Osteocyte (in vitro differentiated cells): ENCODE data around the gene TMEM240. TPM values are rescaled to one million over a fixed set of nuclear protein-coding genes. Genes with fewer than 3 reads are reported as not detected.
"Not testable (repeated sequence)": the region's sequence is repeated elsewhere in the genome, so short reads cannot be mapped to it uniquely, and the experiment has no call there.

Source experiments
- DNase-seq: peaks from one replicate; pipeline ENCODE4 v3.0.0; 2021; ENCODE audit warnings: mixed read lengths; ENCODE audit not compliant: unreplicated experiment; ENCODE audit errors: extremely low spot score
- H3K27ac Mint-ChIP-seq: one replicate; pipeline ENCODE4 v1.8.0; 2021; ENCODE audit warnings: mild to moderate bottlenecking, mixed read lengths; ENCODE audit not compliant: unreplicated experiment
- H3K27me3 Mint-ChIP-seq: one replicate; pipeline ENCODE4 v1.8.0; 2021; ENCODE audit warnings: mixed read lengths; ENCODE audit not compliant: unreplicated experiment
- H3K36me3 Mint-ChIP-seq: one replicate; pipeline ENCODE4 v1.8.0; 2021; ENCODE audit warnings: mixed read lengths; ENCODE audit not compliant: unreplicated experiment
- H3K4me1 Mint-ChIP-seq: one replicate; pipeline ENCODE4 v1.8.0; 2021; ENCODE audit warnings: mixed read lengths; ENCODE audit not compliant: unreplicated experiment
- H3K4me3 Mint-ChIP-seq: one replicate; pipeline ENCODE4 v1.8.0; 2021; ENCODE audit warnings: mild to moderate bottlenecking, moderate library complexity, mixed read lengths; ENCODE audit not compliant: unreplicated experiment
- H3K9me3 Mint-ChIP-seq: one replicate; pipeline ENCODE4 v1.8.0; 2021; ENCODE audit warnings: mixed read lengths; ENCODE audit not compliant: unreplicated experiment
- total RNA-seq: library from RNA; stranded (reverse); gene quantifications from 2 replicates; pipeline ENCODE4 v1.2.1, GENCODE V29; 2021
- TF ChIP-seq, protein P1 (sequence below): fragments of 200-600 bp; sonication (generic); IDR thresholded peaks from 2 replicates; pipeline ENCODE4 v1.5.0; 2021; ENCODE audit warnings: antibody characterized with exemption, mild to moderate bottlenecking, moderate library complexity

Gene TMEM240
- total RNA-seq, 1 donor from 2014 or later = 16.6 TPM

DNA sequence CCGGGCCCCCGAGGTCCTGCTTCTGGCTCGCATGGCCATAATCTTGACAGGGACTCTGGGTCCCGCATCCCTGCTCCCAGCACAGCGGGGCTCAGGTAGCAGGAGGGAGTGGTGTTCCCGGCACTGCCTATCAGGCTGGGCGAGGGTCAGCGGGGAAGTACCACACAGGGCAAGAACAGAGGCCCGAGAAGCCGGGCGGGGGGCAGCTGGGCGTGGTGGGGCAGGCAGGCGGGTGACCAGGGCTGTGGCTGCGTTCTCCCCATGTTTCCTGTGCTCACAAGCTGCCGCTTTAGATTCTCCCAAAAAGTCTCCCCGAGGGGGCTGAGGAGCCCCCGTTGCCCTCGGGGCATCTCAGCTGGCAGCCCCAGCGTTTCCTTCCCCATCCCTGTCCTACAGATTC, 50.6 kb downstream of the TMEM240 start:
- no peak overlapping the region for H3K4me3 Mint-ChIP-seq
- no peak overlapping the region for H3K27ac Mint-ChIP-seq
- TF ChIP-seq, protein P1, sequence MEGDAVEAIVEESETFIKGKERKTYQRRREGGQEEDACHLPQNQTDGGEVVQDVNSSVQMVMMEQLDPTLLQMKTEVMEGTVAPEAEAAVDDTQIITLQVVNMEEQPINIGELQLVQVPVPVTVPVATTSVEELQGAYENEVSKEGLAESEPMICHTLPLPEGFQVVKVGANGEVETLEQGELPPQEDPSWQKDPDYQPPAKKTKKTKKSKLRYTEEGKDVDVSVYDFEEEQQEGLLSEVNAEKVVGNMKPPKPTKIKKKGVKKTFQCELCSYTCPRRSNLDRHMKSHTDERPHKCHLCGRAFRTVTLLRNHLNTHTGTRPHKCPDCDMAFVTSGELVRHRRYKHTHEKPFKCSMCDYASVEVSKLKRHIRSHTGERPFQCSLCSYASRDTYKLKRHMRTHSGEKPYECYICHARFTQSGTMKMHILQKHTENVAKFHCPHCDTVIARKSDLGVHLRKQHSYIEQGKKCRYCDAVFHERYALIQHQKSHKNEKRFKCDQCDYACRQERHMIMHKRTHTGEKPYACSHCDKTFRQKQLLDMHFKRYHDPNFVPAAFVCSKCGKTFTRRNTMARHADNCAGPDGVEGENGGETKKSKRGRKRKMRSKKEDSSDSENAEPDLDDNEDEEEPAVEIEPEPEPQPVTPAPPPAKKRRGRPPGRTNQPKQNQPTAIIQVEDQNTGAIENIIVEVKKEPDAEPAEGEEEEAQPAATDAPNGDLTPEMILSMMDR = no peak

DNA sequence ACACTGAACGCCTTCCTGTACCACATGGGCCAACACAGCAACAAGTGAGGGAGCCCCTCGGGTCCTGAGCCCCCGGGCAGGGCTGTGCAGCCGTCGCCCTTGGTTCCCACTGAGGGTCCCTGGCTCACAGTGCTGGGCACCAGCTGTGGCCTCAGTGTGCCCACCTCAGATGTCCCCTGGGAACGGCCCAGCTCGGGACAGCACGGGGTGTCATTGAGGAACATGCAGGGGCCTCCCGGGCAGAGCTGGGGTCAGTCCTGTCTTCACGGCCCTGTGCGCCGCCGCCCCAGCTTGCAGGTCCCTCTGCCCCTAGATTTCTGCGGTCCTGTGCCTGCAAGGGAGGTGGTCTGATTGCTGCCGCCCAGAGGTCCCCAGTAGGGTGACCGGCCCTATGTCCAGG, 51.2 kb downstream of the TMEM240 start:
- H3K27me3 Mint-ChIP-seq = no peaks in the 10 kb centered on the region
- TF ChIP-seq, protein P1 = no peak
- no peak for DNase-seq
- no peak overlapping the region for H3K4me3 Mint-ChIP-seq
- H3K4me1 Mint-ChIP-seq = no peaks in the 10 kb centered on the region
- peaks cover 38% of the 10 kb centered on the region for H3K36me3 Mint-ChIP-seq
- H3K27ac Mint-ChIP-seq = no peak overlapping the region
- no peaks in the 10 kb centered on the region for H3K9me3 Mint-ChIP-seq

More for the DNA sequence above, 50.6 kb downstream of the TMEM240 start:
- no peaks in the 10 kb centered on the region for H3K4me1 Mint-ChIP-seq
- peaks cover 38% of the 10 kb centered on the region for H3K36me3 Mint-ChIP-seq
- no peak for DNase-seq
- no peaks in the 10 kb centered on the region for H3K27me3 Mint-ChIP-seq
- H3K9me3 Mint-ChIP-seq = no peaks in the 10 kb centered on the region

DNA sequence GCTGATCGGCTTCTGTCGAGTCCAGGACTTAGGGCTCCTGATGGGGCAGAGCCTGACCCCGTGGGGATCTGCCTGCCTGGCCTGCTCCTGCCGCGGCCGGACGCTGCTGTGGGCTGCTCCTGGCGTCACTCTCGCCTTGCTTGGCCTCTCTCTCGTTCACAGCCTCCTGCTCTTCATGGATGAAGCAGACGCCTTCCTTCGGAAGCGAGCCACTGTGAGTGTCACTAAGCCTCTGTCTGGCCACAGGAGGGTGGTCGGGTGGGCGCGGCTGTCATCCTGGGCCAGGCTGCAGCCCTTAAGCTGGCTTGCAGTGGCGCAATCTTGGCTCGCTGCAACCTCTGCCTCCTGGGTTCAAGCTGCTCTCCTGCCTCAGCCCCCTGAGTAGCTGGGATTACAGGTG, 52.7 kb downstream of the TMEM240 start:
- H3K4me3 Mint-ChIP-seq = no peak overlapping the region
- H3K27me3 Mint-ChIP-seq = no peaks in the 10 kb centered on the region
- TF ChIP-seq, protein P1 = no peak
- no peak for DNase-seq
- H3K36me3 Mint-ChIP-seq = peaks cover 28% of the 10 kb centered on the region
- no peaks in the 10 kb centered on the region for H3K9me3 Mint-ChIP-seq
- H3K4me1 Mint-ChIP-seq = no peaks in the 10 kb centered on the region
- H3K27ac Mint-ChIP-seq = no peak overlapping the region

DNA sequence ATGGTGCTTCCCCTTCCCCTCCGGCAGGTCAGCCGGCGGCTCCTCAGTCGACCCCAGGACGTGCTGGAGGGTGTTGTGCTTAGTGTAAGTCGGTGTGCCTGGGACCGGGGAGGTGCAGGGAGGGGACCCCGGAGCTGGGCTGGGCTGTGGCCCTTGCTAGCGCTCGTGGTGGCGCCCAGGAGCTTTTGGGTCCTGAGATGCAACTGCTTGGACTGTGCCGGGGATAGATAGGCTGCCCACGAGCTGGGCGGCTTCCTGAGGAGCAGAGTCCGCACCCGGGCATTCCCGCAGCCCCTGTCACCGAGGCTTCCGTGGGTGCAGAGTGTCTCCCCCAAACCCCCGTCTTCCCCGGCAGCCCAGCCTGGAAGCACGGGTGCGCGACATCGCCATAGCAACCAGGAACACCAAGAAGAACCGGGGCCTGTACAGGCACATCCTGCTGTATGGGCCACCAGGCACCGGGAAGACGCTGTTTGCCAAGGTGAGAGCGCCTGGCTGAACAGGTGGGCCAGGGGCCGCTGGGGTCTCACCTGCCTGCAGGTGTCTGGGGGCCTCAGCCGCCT, 54.6 kb downstream of the TMEM240 start:
- H3K27me3 Mint-ChIP-seq, H3K9me3 Mint-ChIP-seq, H3K4me1 Mint-ChIP-seq, H3K27ac Mint-ChIP-seq, DNase-seq, H3K4me3 Mint-ChIP-seq: not testable (repeated sequence)
- peaks cover 18% of the 10 kb centered on the region for H3K36me3 Mint-ChIP-seq

GRCh38 chr1:1484976-1485750, 55.3 kb downstream of the TMEM240 start:
- H3K27ac Mint-ChIP-seq, H3K4me3 Mint-ChIP-seq, H3K9me3 Mint-ChIP-seq, H3K4me1 Mint-ChIP-seq, H3K27me3 Mint-ChIP-seq, DNase-seq: not testable (repeated sequence)
- H3K36me3 Mint-ChIP-seq = peaks cover 15% of the 10 kb centered on the region

Other genes with a start within 250 kb of the TMEM240 start
- 62.7 and 73.8 TPM in 2 replicates for gene ACAP3, start 232.7 kb downstream of the TMEM240 start, total RNA-seq
- gene PUSL1, start 232.0 kb downstream of the TMEM240 start, total RNA-seq = 21.5 and 22.1 TPM in 2 replicates
- 101 and 106 TPM in 2 replicates for gene INTS11, start 216.0 kb downstream of the TMEM240 start, total RNA-seq
- gene CPTP, start 215.8 kb downstream of the TMEM240 start, total RNA-seq = 23.5 and 24.7 TPM in 2 replicates
- 0.57 and 0.97 TPM in 2 replicates for gene TAS1R3, start 209.3 kb downstream of the TMEM240 start, total RNA-seq
- 92.9 and 95.7 TPM in 2 replicates for gene DVL1, start 191.2 kb downstream of the TMEM240 start, total RNA-seq
- 440 and 449 TPM in 2 replicates for gene MXRA8, start 182.1 kb downstream of the TMEM240 start, total RNA-seq
- gene AURKAIP1, start 165.4 kb downstream of the TMEM240 start, total RNA-seq = 116 and 120 TPM in 2 replicates
- gene CCNL2, start 141.3 kb downstream of the TMEM240 start, total RNA-seq = 262 and 272 TPM in 2 replicates
- gene MRPL20, start 133.3 kb downstream of the TMEM240 start, total RNA-seq = 82.1 and 86.9 TPM in 2 replicates
- 0.21 and 0.24 TPM in 2 replicates for gene ANKRD65, start 119.3 kb downstream of the TMEM240 start, total RNA-seq
- 15.6 and 17.5 TPM in 2 replicates for gene VWA1, start 104.9 kb downstream of the TMEM240 start, total RNA-seq
- 0.27 and 0.44 TPM in 2 replicates for gene ATAD3C, start 90.9 kb downstream of the TMEM240 start, total RNA-seq
- gene ATAD3B, start 68.9 kb downstream of the TMEM240 start, total RNA-seq = 26.9 and 28.6 TPM in 2 replicates
- gene ATAD3A, start 28.5 kb downstream of the TMEM240 start, total RNA-seq = 30.0 and 31.7 TPM in 2 replicates
- gene SSU72, start 34.2 kb upstream of the TMEM240 start, total RNA-seq = 117 and 121 TPM in 2 replicates
- gene FNDC10, start 59.5 kb upstream of the TMEM240 start, total RNA-seq = 25.6 and 28.0 TPM in 2 replicates
- gene MIB2, start 74.9 kb upstream of the TMEM240 start, total RNA-seq = 105 and 108 TPM in 2 replicates
- gene MMP23B, start 91.5 kb upstream of the TMEM240 start, total RNA-seq = 4.8 and 8.5 TPM in 2 replicates
- 28.8 and 29.7 TPM in 2 replicates for gene CDK11B, start 118.4 kb upstream of the TMEM240 start, total RNA-seq
- 84.9 and 85.2 TPM in 2 replicates for gene SLC35E2B, start 152.2 kb upstream of the TMEM240 start, total RNA-seq
- gene CDK11A, start 183.7 kb upstream of the TMEM240 start, total RNA-seq = 44.2 and 51.3 TPM in 2 replicates
- gene NADK, start 237.8 kb upstream of the TMEM240 start, total RNA-seq = 75.2 and 84.3 TPM in 2 replicates